Thyroid gland (tissue), 4 donors: ENCODE data around the gene DDX19B. TPM values are rescaled to one million over a fixed set of nuclear protein-coding genes. Genes with fewer than 3 reads are reported as not detected.

Experiments
- DNase-seq, 2 donors: peaks; one replicate each; pipeline ENCODE4 v3.0.0-alpha.2; 2019
- H3K27ac ChIP-seq, 3 donors: fragments of 200-600 bp; sonication (generic); 1 replicate in 2 of 3; 2 replicates in 1 of 3; pipeline ENCODE4 v1.5.1; 2016 to 2019; ENCODE audit warnings: mild to moderate bottlenecking in 1 of 3, moderate library complexity in 1 of 3
- H3K27me3 ChIP-seq: fragments of 200-600 bp; sonication (generic); one replicate; pipeline ENCODE4 v1.5.1; 2019
- H3K36me3 ChIP-seq, 2 donors: fragments of 200-600 bp; sonication (generic); one replicate each; pipeline ENCODE4 v1.5.1; 2016 to 2019
- H3K4me1 ChIP-seq, 2 donors: fragments of 200-600 bp; sonication (generic); one replicate each; pipeline ENCODE4 v1.5.1; 2017 to 2019
- H3K4me3 ChIP-seq, 3 donors: fragments of 200-600 bp; sonication (generic); replicated peaks in 1 of 3; 1 replicate in 2 of 3; 2 replicates in 1 of 3; pipeline ENCODE4 v1.5.1; 2016; ENCODE audit warnings: mild to moderate bottlenecking in 1 of 3
- H3K9me3 ChIP-seq: fragments of 200-600 bp; sonication (generic); one replicate; pipeline ENCODE4 v1.5.1; 2017
- CTCF ChIP-seq, 6 experiments: fragments of 200-600 bp in 3 of 6; fragments of 450-650 bp in 3 of 6; sonication (generic) in 3 of 6; IDR thresholded peaks; one replicate each; pipeline ENCODE4 v1.5.1; 2016 to 2019; ENCODE audit warnings: antibody characterized with exemption in 6 of 6, mild to moderate bottlenecking in 2 of 6, inconsistent platforms in 1 of 6, moderate library complexity in 1 of 6
- POLR2A ChIP-seq, 2 donors: fragments of 450-650 bp; IDR thresholded peaks; one replicate each; pipeline ENCODE4 v1.6.1; 2017; ENCODE audit warnings: antibody characterized with exemption in 2 of 2, mild to moderate bottlenecking in 2 of 2, moderate library complexity in 1 of 2
- WGBS, 2 donors: methylation state at CpG; one replicate each; pipeline ENCODE4 v1.1.5; 2017; 5-methylcytosine and 5-hydroxymethylcytosine counted together
- intact Hi-C: fragments of 100-400 bp; cut with DNase I; formaldehyde crosslinking; loops from one replicate; pipeline ENCODE4 v1.15.1; 2023
- total RNA-seq, 4 donors: library from RNA; depleted of rRNA; stranded (reverse); fragments of >200 nt; gene quantifications; one replicate each; pipeline ENCODE4 v1.2.3, GENCODE V29; 2016

The DDX19B gene
- total RNA-seq, 4 donors from 2014 or later, result 35.8 to 53.6 (median 44.9) TPM

- H3K27ac ChIP-seq, result no peak overlapping the region
- TF ChIP-seq CTCF (IDR thresholded peaks at IDR 0.05) (no peak), POLR2A (IDR thresholded peaks at IDR 0.05) (no peak)
- intact Hi-C loops, result no loop called here
These were observed 80.0 kb downstream of the DDX19B start for GRCh38 chr16:70378869-70379493.

GRCh38 chr16:70380248-70380918, 81.4 kb downstream of the DDX19B start:
- no peak for TF ChIP-seq POLR2A (IDR thresholded peaks at IDR 0.05)
- no peak for TF ChIP-seq CTCF (IDR thresholded peaks at IDR 0.05)
- WGBS, 2 donors, result 1% methylated on average over 17 to 27 of the region's 31 CpGs
- Histone ChIP-seq H3K36me3 (peaks cover 8 to 11% of the 10 kb centered on the region in 2 donors), H3K27me3 (no peaks in the 10 kb centered on the region), H3K4me3 (peak overlapping the region; percentile 63 to 69 (median 63)), H3K4me1 (peaks cover 8 to 10% of the 10 kb centered on the region in 2 donors), H3K9me3 (no peaks in the 10 kb centered on the region), H3K27ac (peak overlapping the region in 2 of 3 donors; percentile 75 to 80)
- intact Hi-C loops, result loop anchor here (5.0 kb wide), 1 partner anchor 72 kb away; the partner anchor contains the start of gene FCSK
- peak; percentile 51 to 55 for DNase-seq

More at GRCh38 chr16:70378869-70379493, 80.0 kb downstream of the DDX19B start:
- DNase-seq, result no peak
- WGBS, 2 donors, result 86% methylated on average over 13 of the region's 13 CpGs
- H3K9me3 ChIP-seq, result no peaks in the 10 kb centered on the region
- H3K4me1 ChIP-seq, result peaks cover 8 to 10% of the 10 kb centered on the region in 2 donors
- no peak overlapping the region for H3K4me3 ChIP-seq
- no peaks in the 10 kb centered on the region for H3K27me3 ChIP-seq
- H3K36me3 ChIP-seq, result peaks cover 8 to 15% of the 10 kb centered on the region in 2 donors

GRCh38 chr16:70380919-70381603, 82.1 kb downstream of the DDX19B start:
- Histone ChIP-seq H3K9me3 (no peaks in the 10 kb centered on the region), H3K4me3 (peak overlapping the region; percentile 63 to 69 (median 63)), H3K27me3 (no peaks in the 10 kb centered on the region), H3K27ac (peak overlapping the region; percentile 13 to 80 (median 75)), H3K4me1 (peaks cover 8 to 10% of the 10 kb centered on the region in 2 donors), H3K36me3 (peaks cover 3 to 5% of the 10 kb centered on the region in 2 donors)
- intact Hi-C loops, result loop anchor here (5.0 kb wide), 1 partner anchor 71 kb away; the partner anchor contains the start of gene FCSK
- peak; percentile 98 for DNase-seq
- TF ChIP-seq CTCF (IDR thresholded peaks at IDR 0.05) (peak in 4 of 6 experiments; percentile 15 to 26 (median 20)), POLR2A (IDR thresholded peaks at IDR 0.05) (peak in 1 of 2 donors; percentile 82)
- 0 to 5% methylated on average over 7 to 27 of the region's 52 CpGs for WGBS, 2 donors

- WGBS, 2 donors, result 36% methylated on average over 12 to 18 of the region's 47 CpGs
- TF ChIP-seq POLR2A (IDR thresholded peaks at IDR 0.05) (peak in 1 of 2 donors; percentile 11), CTCF (IDR thresholded peaks at IDR 0.05) (no peak)
- Histone ChIP-seq H3K36me3 (no peaks in the 10 kb centered on the region), H3K4me3 (peak overlapping the region; percentile 2 to 69 (median 47)), H3K27me3 (no peaks in the 10 kb centered on the region), H3K9me3 (no peaks in the 10 kb centered on the region), H3K27ac (peak overlapping the region in 2 of 3 donors; percentile 6 to 53), H3K4me1 (peaks cover 8 to 10% of the 10 kb centered on the region in 2 donors)
- intact Hi-C loops, result loop anchor here (5.0 kb wide), 1 partner anchor 71 kb away; the partner anchor contains the start of gene FCSK
- DNase-seq, result peak; percentile 18 to 41
These were observed 82.8 kb downstream of the DDX19B start for GRCh38 chr16:70381604-70382342.
